Islet precursor cell (in vitro differentiated cells): Measurements from ENCODE around the gene ALS2CL.

Experiments used
- DNase-seq: peaks from one replicate; pipeline ENCODE4 v3.0.0-alpha.2; 2018

Gene ALS2CL

GRCh38 chr3:46675843-46676567 lies 17.5 kb downstream of the ALS2CL start:
- DNase-seq, result peak; percentile 42

GRCh38 chr3:46675426-46675825 lies 18.1 kb downstream of the ALS2CL start:
- DNase-seq, result peak; percentile 26

- DNase-seq, result peak; percentile 45
Measured at GRCh38 chr3:46674031-46674845, 19.2 kb downstream of the ALS2CL start.

GRCh38 chr3:46673151-46674030 lies 20.1 kb downstream of the ALS2CL start:
- DNase-seq, result peak; percentile 35

GRCh38 chr3:46672349-46672695 lies 21.2 kb downstream of the ALS2CL start:
- no peak for DNase-seq

- DNase-seq, result peak; percentile 41
Measured at GRCh38 chr3:46671541-46672348, 21.7 kb downstream of the ALS2CL start.

- no peak for DNase-seq
Measured at GRCh38 chr3:46670891-46671427, 22.5 kb downstream of the ALS2CL start.

GRCh38 chr3:46670000-46670890 lies 23.2 kb downstream of the ALS2CL start:
- peak; percentile 36 for DNase-seq

- DNase-seq, result peak; percentile 49
Measured at GRCh38 chr3:46669191-46669999, 24.1 kb downstream of the ALS2CL start.

GRCh38 chr3:46668591-46668990 lies 24.9 kb downstream of the ALS2CL start:
- DNase-seq, result peak; percentile 43

- peak; percentile 45 for DNase-seq
Measured at GRCh38 chr3:46668116-46668515, 25.4 kb downstream of the ALS2CL start.

GRCh38 chr3:46667657-46668056 lies 25.8 kb downstream of the ALS2CL start:
- DNase-seq, result no peak

- DNase-seq, result peak; percentile 47
Measured at GRCh38 chr3:46667061-46667621, 26.3 kb downstream of the ALS2CL start.

- DNase-seq, result peak; percentile 37
Measured at GRCh38 chr3:46666453-46666845, 27.0 kb downstream of the ALS2CL start.

- no peak for DNase-seq
Measured at GRCh38 chr3:46665763-46666452, 27.6 kb downstream of the ALS2CL start.

- peak; percentile 29 for DNase-seq
Measured at GRCh38 chr3:46664971-46665762, 28.3 kb downstream of the ALS2CL start.

GRCh38 chr3:46664188-46664970 lies 29.1 kb downstream of the ALS2CL start:
- peak; percentile 46 for DNase-seq
